Spinal cord (tissue), 10 donors: Measurements from ENCODE around the gene ANXA8. TPM values are rescaled to one million over a fixed set of nuclear protein-coding genes. Genes with fewer than 3 reads are reported as not detected.

Experiments
- DNase-seq, 6 donors: peaks; one replicate each; pipeline versions ENCODE4 v3.0.0 to v3.0.0-alpha.2; 2013 to 2015; ENCODE audit warnings: low spot score in 6 of 6, low read depth in 4 of 6
- H3K27ac ChIP-seq: one replicate; pipeline ENCODE4 v1.5.1; 2013; ENCODE audit warnings: low read depth, low read length, control low read depth
- H3K27me3 ChIP-seq: one replicate; pipeline ENCODE4 v1.6.1; 2013; ENCODE audit warnings: low read length; ENCODE audit not compliant: control insufficient read depth, insufficient read depth
- H3K36me3 ChIP-seq: one replicate; pipeline ENCODE4 v1.6.1; 2013; ENCODE audit warnings: low read length; ENCODE audit not compliant: control insufficient read depth, insufficient read depth
- H3K4me1 ChIP-seq: one replicate; pipeline ENCODE4 v1.6.1; 2013; ENCODE audit warnings: low read length; ENCODE audit not compliant: control insufficient read depth, insufficient read depth
- H3K4me3 ChIP-seq: one replicate; pipeline ENCODE4 v1.5.1; 2013; ENCODE audit warnings: low read depth, low read length, control low read depth
- H3K9me3 ChIP-seq: one replicate; pipeline ENCODE4 v1.6.1; 2013; ENCODE audit warnings: low read length; ENCODE audit not compliant: control insufficient read depth, insufficient read depth
- WGBS: methylation state at CpG from one replicate; pipeline ENCODE4 v1.1.5; 2013; ENCODE audit warnings: missing lambda C conversion rate; ENCODE audit not compliant: insufficient coverage; 5-methylcytosine and 5-hydroxymethylcytosine counted together
- polyA plus RNA-seq, 2 donors: library from polyadenylated mRNA; unstranded; fragments of 120-200 nt; gene quantifications; one replicate each; pipeline ENCODE4 v1.2.1, GENCODE V29; 2013; ENCODE audit not compliant: insufficient read length in 2 of 2
- total RNA-seq, 2 donors: library from RNA; depleted of rRNA in 1 of 2; stranded (reverse); fragments of 120-200 nt in 1 of 2; fragments of >200 nt in 1 of 2; gene quantifications; one replicate each; pipeline versions ENCODE4 v1.2.3 to v1.2.4, GENCODE V29; 2013 to 2014
- donor health status: healthy.

Gene ANXA8
- total and polyA plus RNA-seq, 4 donors = 0.17 to 0.20 TPM; not detected in 2

GRCh38 chr10:47435081-47435480 is 48.8 kb downstream of the ANXA8 start:
- no peak overlapping the region for H3K4me3 ChIP-seq
- no peaks in the 10 kb centered on the region for H3K36me3 ChIP-seq
- H3K27me3 ChIP-seq = no peaks in the 10 kb centered on the region
- no peak for DNase-seq
- peaks cover 2% of the 10 kb centered on the region for H3K9me3 ChIP-seq
- H3K4me1 ChIP-seq = no peaks in the 10 kb centered on the region
- H3K27ac ChIP-seq = no peak overlapping the region

DNA sequence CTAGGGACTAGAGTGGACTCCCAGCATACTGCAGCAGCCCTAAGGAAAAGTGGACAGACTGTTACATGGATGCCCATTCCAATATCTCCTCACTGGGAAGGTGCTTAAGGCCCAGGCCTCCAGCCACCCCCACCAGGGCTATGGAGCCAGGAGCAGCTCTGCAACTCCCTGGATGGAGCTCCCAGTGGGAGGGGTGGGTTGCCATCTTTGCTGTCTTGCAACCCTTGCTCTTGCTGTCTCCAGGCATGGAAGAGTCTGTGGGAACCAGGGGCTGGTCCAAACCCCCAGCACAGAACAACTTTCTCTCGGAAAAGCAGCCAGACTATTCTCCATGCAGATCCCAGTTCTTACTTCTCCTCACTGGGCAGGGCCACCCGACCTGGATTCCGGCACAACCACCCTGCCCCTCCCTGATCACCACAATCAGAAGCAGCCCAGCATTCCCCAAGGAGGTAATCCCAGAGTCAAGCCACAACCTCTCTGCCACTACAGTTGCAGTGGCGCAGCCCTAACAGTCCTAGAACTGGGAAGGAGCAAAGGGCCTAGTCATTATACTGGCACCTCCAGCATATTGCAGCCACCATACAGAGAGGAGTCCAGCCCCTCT is 58.0 kb downstream of the ANXA8 start:
- no peak for DNase-seq
- Histone ChIP-seq H3K4me3 (no peak overlapping the region), H3K27ac (no peak overlapping the region), H3K36me3 (no peaks in the 10 kb centered on the region), H3K9me3 (no peaks in the 10 kb centered on the region), H3K27me3 (no peaks in the 10 kb centered on the region), H3K4me1 (no peaks in the 10 kb centered on the region)
- 91% methylated on average over 4 of the region's 4 CpGs for WGBS

DNA sequence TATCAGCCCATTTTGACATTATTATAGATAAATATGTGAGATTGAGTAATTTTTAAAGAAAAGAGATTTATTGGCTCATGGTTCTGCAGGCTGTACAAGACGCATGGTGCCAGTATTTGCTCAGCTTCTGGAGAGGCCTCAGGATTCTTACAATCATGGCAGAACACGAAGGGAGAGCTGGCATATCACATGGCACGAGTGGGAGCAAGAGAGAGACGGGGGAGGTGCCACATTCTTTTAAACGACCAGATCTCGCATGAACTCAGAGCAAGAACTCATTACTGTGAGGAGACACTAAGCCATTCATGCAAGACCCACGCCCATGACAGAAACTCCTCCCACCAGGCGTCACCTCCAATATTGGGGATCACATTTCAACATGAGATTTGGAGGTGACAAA is 59.7 kb downstream of the ANXA8 start:
- Histone ChIP-seq H3K36me3 (peaks cover 2% of the 10 kb centered on the region), H3K27ac (no peak overlapping the region), H3K4me3 (no peak overlapping the region), H3K4me1 (peaks cover 2% of the 10 kb centered on the region), H3K27me3 (no peaks in the 10 kb centered on the region), H3K9me3 (no peaks in the 10 kb centered on the region)
- DNase-seq = no peak
- 62% methylated on average over 6 of the region's 8 CpGs for WGBS

DNA sequence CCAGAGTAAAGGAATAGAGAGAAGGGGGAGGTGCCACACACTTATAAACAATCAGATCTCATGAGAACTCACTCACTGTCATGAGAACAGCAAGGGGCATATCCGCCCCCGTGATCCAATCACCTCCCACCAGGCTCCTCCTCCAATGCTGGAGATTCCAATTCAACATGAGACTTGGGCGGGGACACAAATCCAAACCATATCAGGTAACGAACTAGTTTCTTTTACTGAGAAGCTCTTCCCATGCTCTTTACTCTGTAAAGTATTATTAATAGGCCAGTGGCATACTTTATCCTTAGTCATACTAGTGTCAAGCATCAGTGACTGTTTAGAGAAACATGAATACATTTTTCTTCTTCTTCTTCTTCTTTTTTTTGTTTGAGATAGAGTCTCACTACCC is 60.4 kb downstream of the ANXA8 start:
- H3K36me3 ChIP-seq = peaks cover 2% of the 10 kb centered on the region
- no peak overlapping the region for H3K27ac ChIP-seq
- H3K27me3 ChIP-seq = no peaks in the 10 kb centered on the region
- no peak overlapping the region for H3K4me3 ChIP-seq
- H3K4me1 ChIP-seq = peaks cover 2% of the 10 kb centered on the region
- WGBS = 79% methylated on average over 2 of the region's 4 CpGs
- H3K9me3 ChIP-seq = no peaks in the 10 kb centered on the region
- DNase-seq = no peak

DNA sequence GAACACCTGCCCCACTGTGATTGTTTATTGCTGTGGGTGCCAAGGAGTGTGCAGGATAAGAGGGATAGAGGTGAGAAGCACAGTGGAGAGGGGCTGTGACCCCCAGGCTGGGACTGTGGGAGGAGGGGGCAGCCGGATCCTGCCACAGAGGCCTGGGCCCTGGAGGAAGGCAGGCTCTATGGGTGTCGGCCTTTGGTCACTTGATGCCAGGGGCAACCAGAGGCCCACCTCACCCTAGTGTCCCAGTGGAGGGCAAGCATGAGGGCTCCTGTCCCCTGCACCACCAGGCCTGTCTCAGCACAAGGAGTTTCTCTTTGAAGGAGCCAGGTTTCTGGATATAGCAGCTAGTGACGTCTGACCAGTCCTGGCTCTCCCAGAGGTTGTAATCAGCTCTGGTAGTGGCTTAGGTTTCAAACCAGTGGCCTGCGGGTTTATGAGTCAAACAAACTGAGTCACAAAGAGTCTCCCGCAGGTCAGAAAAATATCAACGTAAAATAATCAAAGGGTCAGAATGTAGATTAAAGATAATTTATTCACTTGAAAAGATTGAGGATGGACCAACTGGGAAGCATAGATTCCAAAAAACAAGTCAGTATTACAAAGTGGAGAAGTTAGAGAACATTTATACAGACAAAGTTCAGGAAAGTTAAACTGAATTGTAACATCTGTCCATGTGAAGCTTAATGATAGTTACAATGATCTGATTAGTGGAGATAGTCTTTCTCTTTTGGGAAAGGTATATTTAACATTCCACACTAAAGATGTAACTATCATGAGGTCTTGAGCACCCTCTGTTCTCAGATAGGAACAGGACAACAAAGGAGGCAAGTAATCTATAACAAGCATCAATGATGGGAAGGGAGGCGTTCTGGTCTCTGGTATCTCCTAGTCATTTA is 62.6 kb downstream of the ANXA8 start:
- WGBS = 93% methylated on average over 3 of the region's 7 CpGs
- no peak for DNase-seq
- no peak overlapping the region for H3K27ac ChIP-seq
- no peak overlapping the region for H3K4me3 ChIP-seq
- H3K27me3 ChIP-seq = no peaks in the 10 kb centered on the region
- H3K9me3 ChIP-seq = no peaks in the 10 kb centered on the region
- peaks cover 2% of the 10 kb centered on the region for H3K4me1 ChIP-seq
- peaks cover 2% of the 10 kb centered on the region for H3K36me3 ChIP-seq

DNA sequence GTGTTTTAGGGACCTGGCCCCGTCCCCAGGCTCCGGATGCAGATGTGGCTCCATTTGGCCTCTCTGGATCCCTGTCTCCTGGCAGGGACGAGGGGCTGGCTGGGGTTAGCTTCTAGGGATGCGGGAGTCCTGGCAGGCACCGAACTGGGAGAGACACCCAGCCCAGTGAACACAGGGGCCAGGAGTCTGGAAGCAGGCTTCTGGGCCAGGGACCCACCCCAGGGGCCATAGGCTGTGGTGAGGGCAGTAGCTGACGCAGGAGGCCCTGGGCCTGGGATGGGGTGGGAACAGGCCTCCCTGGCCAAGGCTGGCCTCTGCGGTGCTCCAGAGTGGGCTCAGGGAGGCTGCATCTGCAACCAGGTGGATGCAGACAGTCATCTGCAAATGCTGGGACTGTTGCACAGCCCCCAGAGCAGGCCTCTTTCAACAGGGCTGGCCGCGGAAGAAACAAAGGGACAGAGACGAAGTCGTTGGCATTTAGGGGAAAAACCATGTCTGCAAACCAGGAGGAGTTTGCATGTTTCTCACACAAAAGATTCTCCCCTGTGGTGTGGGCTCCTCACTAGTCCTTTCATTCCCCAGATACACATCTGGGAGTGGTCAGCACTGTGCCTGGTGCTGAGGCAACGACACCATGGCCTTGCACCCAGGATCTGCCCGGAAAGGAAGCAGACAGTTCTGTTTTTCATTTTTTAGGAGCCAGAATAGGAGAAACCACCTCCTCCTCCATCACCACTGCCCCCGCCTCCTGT is 63.4 kb downstream of the ANXA8 start:
- Histone ChIP-seq H3K36me3 (peaks cover 2% of the 10 kb centered on the region), H3K27ac (no peak overlapping the region), H3K4me1 (peaks cover 2% of the 10 kb centered on the region), H3K9me3 (no peaks in the 10 kb centered on the region), H3K4me3 (no peak overlapping the region), H3K27me3 (no peaks in the 10 kb centered on the region)
- no peak for DNase-seq
- 61% methylated on average over 12 of the region's 14 CpGs for WGBS

DNA sequence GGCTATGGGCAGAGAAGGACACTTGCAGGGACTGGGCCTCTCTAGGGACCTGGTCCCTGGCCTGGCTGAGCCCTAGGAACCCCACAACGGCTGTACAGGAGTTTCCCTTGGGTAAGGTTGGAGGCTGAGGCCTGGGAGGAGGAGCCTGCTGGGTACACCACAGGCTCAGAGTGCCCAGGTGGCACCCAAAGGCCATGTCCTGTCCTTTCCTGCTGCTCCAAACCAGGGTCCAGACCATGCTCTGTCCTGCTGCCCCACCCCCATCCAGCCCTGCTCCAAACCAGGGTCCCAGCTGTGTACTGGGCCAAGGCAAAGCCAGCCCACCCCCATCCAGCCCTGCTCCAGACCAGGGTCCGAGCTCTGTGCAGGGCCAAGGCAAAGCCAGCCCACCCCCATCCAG is 64.5 kb downstream of the ANXA8 start:
- WGBS = 88% methylated on average over 2 of the region's 2 CpGs
- Histone ChIP-seq H3K36me3 (peaks cover 2% of the 10 kb centered on the region), H3K4me1 (peaks cover 2% of the 10 kb centered on the region), H3K9me3 (no peaks in the 10 kb centered on the region), H3K27me3 (no peaks in the 10 kb centered on the region), H3K27ac (no peak overlapping the region), H3K4me3 (no peak overlapping the region)
- no peak for DNase-seq

GRCh38 chr10:47418966-47419365 is 64.9 kb downstream of the ANXA8 start:
- Histone ChIP-seq H3K4me3 (no peak overlapping the region), H3K9me3 (no peaks in the 10 kb centered on the region), H3K36me3 (peaks cover 2% of the 10 kb centered on the region), H3K27me3 (no peaks in the 10 kb centered on the region), H3K4me1 (peaks cover 2% of the 10 kb centered on the region), H3K27ac (no peak overlapping the region)
- 98% methylated on average over 4 of the region's 4 CpGs for WGBS
- no peak for DNase-seq

DNA sequence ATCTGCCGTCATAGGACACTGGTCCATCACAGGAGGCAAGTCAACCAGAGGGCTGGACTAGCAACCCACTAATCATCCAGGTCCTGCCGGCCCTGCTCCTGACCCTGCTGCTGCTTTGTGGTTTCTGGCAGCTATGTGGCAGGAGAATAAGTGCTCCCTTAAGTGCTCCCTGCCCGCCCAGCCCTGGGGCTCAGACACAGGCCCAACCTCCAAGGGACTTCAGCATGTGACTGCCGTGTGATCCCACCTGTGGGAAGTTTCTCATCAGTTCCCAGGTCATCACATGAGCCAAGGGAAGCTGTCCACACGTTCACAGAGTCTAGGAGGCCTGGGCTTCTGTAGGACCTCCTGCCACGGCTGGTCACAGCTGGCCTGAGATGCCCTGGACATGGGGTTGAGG is 65.6 kb downstream of the ANXA8 start:
- peaks cover 2% of the 10 kb centered on the region for H3K4me1 ChIP-seq
- 86% methylated on average over 6 of the region's 6 CpGs for WGBS

More for the DNA sequence above, 65.6 kb downstream of the ANXA8 start:
- Histone ChIP-seq H3K27ac (no peak overlapping the region), H3K36me3 (peaks cover 2% of the 10 kb centered on the region), H3K9me3 (no peaks in the 10 kb centered on the region), H3K27me3 (no peaks in the 10 kb centered on the region), H3K4me3 (no peak overlapping the region)
- DNase-seq = no peak
